Measurements from ENCODE around the gene NCAM2.

DNA sequence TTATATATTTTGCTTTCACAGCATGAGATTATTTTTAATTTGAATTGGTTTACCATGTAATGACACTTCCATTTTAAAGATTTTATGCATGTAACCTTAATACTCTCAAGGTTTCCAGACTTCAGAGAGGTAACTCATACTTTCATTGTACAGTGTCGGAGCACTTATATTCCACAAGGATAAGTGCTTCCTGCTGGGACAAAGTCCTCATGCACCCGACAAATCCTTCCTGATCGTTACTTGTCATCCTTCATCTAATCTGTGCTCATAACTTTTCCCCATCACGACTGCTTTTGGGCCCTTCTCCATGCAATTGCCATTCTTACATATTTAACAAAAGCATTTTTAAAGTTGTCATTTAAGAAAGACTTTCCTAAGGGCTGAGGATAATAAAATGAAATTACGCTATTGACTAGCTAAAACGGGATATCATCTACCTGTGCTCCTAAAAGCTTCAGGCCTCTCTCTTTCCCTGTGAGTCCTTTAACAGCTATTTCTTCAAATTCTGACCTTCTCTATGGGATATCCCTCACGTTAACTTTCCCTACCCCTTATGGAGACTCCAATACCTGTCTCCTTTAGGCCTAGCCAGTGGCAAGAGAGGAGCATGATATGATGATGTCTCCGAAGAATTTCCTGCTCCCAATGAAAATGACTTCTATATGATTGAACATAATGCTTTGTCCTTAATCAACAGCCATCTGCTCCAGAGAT, 59.3 kb downstream of the NCAM2 start:
- no peak for TF ChIP-seq PHF8 (conservative IDR thresholded peaks at IDR 0.05; ENCODE audit: low read depth, low read length)
- no peak for TF ChIP-seq POLR2A (IDR thresholded peaks at IDR 0.05; ENCODE audit: control extremely low read depth in 1 of 2, low read depth in 2 of 2, low read length in 2 of 2)
- TF ChIP-seq, protein P1, sequence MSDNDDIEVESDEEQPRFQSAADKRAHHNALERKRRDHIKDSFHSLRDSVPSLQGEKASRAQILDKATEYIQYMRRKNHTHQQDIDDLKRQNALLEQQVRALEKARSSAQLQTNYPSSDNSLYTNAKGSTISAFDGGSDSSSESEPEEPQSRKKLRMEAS (IDR thresholded peaks at IDR 0.05) = no peak
- TF ChIP-seq RAD21 (IDR thresholded peaks at IDR 0.05 in 1 of 2, conservative IDR thresholded peaks at IDR 0.05 in 1 of 2; ENCODE audit: low read depth in 2 of 2, low read length in 2 of 2) = no peak
- TF ChIP-seq, protein P2, sequence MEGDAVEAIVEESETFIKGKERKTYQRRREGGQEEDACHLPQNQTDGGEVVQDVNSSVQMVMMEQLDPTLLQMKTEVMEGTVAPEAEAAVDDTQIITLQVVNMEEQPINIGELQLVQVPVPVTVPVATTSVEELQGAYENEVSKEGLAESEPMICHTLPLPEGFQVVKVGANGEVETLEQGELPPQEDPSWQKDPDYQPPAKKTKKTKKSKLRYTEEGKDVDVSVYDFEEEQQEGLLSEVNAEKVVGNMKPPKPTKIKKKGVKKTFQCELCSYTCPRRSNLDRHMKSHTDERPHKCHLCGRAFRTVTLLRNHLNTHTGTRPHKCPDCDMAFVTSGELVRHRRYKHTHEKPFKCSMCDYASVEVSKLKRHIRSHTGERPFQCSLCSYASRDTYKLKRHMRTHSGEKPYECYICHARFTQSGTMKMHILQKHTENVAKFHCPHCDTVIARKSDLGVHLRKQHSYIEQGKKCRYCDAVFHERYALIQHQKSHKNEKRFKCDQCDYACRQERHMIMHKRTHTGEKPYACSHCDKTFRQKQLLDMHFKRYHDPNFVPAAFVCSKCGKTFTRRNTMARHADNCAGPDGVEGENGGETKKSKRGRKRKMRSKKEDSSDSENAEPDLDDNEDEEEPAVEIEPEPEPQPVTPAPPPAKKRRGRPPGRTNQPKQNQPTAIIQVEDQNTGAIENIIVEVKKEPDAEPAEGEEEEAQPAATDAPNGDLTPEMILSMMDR (IDR thresholded peaks at IDR 0.05; ENCODE audit: control extremely low read depth in 1 of 3, insufficient read depth in 1 of 3, low read depth in 1 of 3, low read length in 3 of 3) = no peak
- no peak for TF ChIP-seq TEAD4 (IDR thresholded peaks at IDR 0.05; ENCODE audit: low read depth, low read length)
